MM.1S (cell line): ENCODE results near the gene ZNF484.
"Not testable (repeated sequence)": the region's sequence is repeated elsewhere in the genome, so short reads cannot be mapped to it uniquely, and the experiment has no call there.

ENCODE experiments used
- DNase-seq: peaks from one replicate; pipeline ENCODE4 v3.0.0-alpha.2; 2015
- H2AFZ ChIP-seq: fragments of 300-600 bp; sonication (generic); 2 replicates; pipeline ENCODE4 v1.6.0; 2016; ENCODE audit warnings: antibody characterized with exemption, low read length
- H3F3A ChIP-seq: fragments of 300-600 bp; sonication (generic); 2 replicates; pipeline ENCODE4 v1.6.1; 2016; ENCODE audit warnings: mild to moderate bottlenecking, antibody characterized with exemption, low read length, moderate library complexity, mixed read lengths; ENCODE audit not compliant: insufficient read depth
- H3K27ac ChIP-seq: fragments of 300-600 bp; sonication (generic); 2 replicates; pipeline ENCODE4 v1.5.1; 2016; ENCODE audit warnings: mild to moderate bottlenecking, low read length
- H3K27me3 ChIP-seq: fragments of 300-600 bp; sonication (generic); replicated peaks from 2 replicates; pipeline ENCODE4 v1.6.0; 2016; ENCODE audit warnings: low read length; ENCODE audit not compliant: insufficient read depth
- H3K36me3 ChIP-seq: fragments of 300-600 bp; sonication (generic); replicated peaks from 2 replicates; pipeline ENCODE4 v1.6.1; 2016; ENCODE audit warnings: mild to moderate bottlenecking, low read length, mixed read lengths; ENCODE audit not compliant: insufficient read depth
- H3K4me1 ChIP-seq: fragments of 300-600 bp; sonication (generic); 2 replicates; pipeline ENCODE4 v1.6.1; 2016; ENCODE audit warnings: low read length, mixed read lengths
- H3K4me2 ChIP-seq: fragments of 300-600 bp; sonication (generic); 2 replicates; pipeline ENCODE4 v1.6.0; 2016; ENCODE audit warnings: low read depth, low read length
- H3K4me3 ChIP-seq: fragments of 300-600 bp; sonication (generic); 2 replicates; pipeline ENCODE4 v1.5.1; 2016; ENCODE audit warnings: low read length, mixed read lengths
- H3K79me2 ChIP-seq: fragments of 300-600 bp; sonication (generic); 2 replicates; pipeline ENCODE4 v1.6.1; 2016; ENCODE audit warnings: mixed run types, low read length, mixed read lengths
- H3K9ac ChIP-seq: fragments of 300-600 bp; sonication (generic); 2 replicates; pipeline ENCODE4 v1.6.1; 2016; ENCODE audit warnings: low read length, mixed read lengths
- H3K9me2 ChIP-seq: fragments of 300-600 bp; sonication (generic); replicated peaks from 2 replicates; pipeline ENCODE4 v1.6.1; 2016; ENCODE audit warnings: mild to moderate bottlenecking, low read length, mixed read lengths; ENCODE audit not compliant: insufficient read depth
- H3K9me3 ChIP-seq: fragments of 300-600 bp; sonication (generic); replicated peaks from 2 replicates; pipeline ENCODE4 v1.6.1; 2016; ENCODE audit warnings: mild to moderate bottlenecking, low read length, mixed read lengths; ENCODE audit not compliant: insufficient read depth
- H4K20me1 ChIP-seq: fragments of 300-600 bp; sonication (generic); 2 replicates; pipeline ENCODE4 v1.6.1; 2016; ENCODE audit warnings: mild to moderate bottlenecking, low read length, moderate library complexity, mixed read lengths; ENCODE audit not compliant: insufficient read depth
- CTCF ChIP-seq: fragments of 300-600 bp; sonication (generic); IDR thresholded peaks from 2 replicates; pipeline ENCODE4 v1.5.1; 2016; ENCODE audit warnings: antibody characterized with exemption, low read length, mixed read lengths
- EZH2 ChIP-seq: fragments of 300-600 bp; sonication (generic); optimal IDR thresholded peaks from 2 replicates; pipeline ENCODE3; 2017; ENCODE audit warnings: low read depth, mild to moderate bottlenecking, antibody characterized with exemption, low read length, mixed read lengths
- EZH2phosphoT487 ChIP-seq: fragments of 300-600 bp; sonication (generic); IDR thresholded peaks from 2 replicates; pipeline ENCODE4 v1.6.1; 2018; ENCODE audit warnings: antibody characterized with exemption, low read length

The ZNF484 gene

GRCh38 chr9:92911511-92912475 lies 34.0 kb upstream of the ZNF484 start:
- Histone ChIP-seq H3K4me1 (peaks cover 4% of the 10 kb centered on the region; the same call in 1 of the 2 replicates), H3K9me3 (no peaks in the 10 kb centered on the region), H3K27me3 (no peaks in the 10 kb centered on the region), H4K20me1 (no peaks in the 10 kb centered on the region), H3K9me2 (no peaks in the 10 kb centered on the region), H3K4me2 (no peak overlapping the region), H3F3A (no peaks in the 10 kb centered on the region), H3K9ac (no peak overlapping the region), H3K36me3 (no peaks in the 10 kb centered on the region), H3K27ac (no peak overlapping the region), H2AFZ (no peak overlapping the region), H3K79me2 (no peaks in the 10 kb centered on the region), H3K4me3 (no peak overlapping the region)
- TF ChIP-seq CTCF (no peak), EZH2 (no peak), EZH2phosphoT487 (no peak)
- no peak for DNase-seq

DNA sequence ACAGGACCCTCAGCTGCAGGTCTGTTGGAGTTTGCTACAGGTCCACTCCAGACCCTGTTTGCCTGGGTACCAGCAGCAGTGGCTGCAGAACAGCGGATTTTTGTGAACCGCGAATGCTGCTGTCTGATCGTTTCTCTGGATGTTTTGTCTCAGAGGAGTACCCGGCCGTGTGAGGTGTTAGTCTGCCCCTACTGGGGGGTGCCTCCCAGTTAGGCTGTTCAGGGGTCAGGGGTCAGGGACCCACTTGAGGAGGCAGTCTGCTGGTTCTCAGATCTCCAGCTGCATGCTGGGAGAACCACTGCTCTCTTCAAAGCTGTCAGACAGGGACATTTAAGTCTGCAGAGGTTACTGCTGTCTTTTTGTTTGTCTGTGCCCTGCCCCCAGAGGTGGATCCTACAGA lies 27.3 kb upstream of the ZNF484 start:
- DNase-seq, H3F3A ChIP-seq, H3K4me3 ChIP-seq, H3K9me3 ChIP-seq, H2AFZ ChIP-seq, H3K27me3 ChIP-seq, H4K20me1 ChIP-seq, H3K36me3 ChIP-seq, H3K9ac ChIP-seq, H3K79me2 ChIP-seq, H3K27ac ChIP-seq, H3K4me1 ChIP-seq, H3K4me2 ChIP-seq, H3K9me2 ChIP-seq: not testable (repeated sequence)

DNA sequence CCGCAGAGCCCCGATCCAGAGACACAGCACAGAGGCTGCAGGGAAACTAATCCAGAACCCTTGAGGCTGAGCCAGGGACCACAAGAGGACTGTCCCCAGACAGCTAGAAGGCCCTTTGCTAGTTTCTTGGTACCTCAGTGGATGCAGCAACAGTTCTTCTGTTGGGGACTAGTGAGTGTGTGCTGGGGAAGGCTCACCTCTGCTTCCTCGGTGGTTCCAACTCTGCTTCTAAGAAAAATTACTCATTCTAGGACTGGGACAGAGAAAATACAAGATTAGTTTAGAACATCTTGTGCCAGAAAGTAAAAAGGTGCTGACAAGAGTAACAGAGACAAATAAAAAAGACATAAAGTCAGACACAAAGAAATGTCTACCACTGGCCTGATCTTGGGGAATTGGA lies 19.5 kb upstream of the ZNF484 start:
- no peaks in the 10 kb centered on the region for H3F3A ChIP-seq
- DNase-seq, result no peak

DNA sequence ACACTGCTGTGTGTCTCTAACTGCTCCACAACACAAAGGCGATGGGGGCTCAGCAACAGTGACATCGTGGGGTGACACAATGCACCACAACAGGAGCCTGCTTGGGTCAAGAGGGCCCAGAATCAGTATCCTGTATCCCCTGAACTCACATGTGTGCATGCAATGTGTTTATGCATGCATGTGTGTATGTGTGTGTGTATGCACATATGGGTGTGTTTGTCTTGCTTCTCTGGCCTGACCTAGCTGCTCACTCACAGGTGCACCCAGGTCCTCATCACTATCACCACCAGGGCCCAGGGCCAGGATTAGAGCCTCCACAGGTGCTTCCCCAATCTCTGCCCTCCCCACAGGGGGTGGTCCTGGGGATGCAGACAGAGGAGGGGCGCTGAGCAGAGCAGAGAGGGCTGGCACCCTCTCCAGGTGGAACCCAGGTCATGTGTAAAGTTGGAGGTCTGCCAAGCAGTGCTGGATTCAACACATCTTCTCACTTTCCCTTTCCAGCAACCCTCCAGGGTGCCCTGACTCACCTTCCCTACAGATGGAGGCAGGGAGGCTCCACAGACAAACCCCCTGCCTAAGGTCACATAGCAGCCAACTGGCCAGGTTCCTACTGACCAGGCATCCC lies 18.1 kb upstream of the ZNF484 start:
- no peak overlapping the region for H3K9ac ChIP-seq
- no peaks in the 10 kb centered on the region for H3K9me3 ChIP-seq
- H3F3A ChIP-seq, result no peaks in the 10 kb centered on the region
- TF ChIP-seq EZH2 (no peak), EZH2phosphoT487 (no peak)
- no peaks in the 10 kb centered on the region for H4K20me1 ChIP-seq
- no peaks in the 10 kb centered on the region for H3K27me3 ChIP-seq
- no peaks in the 10 kb centered on the region for H3K79me2 ChIP-seq
- no peak overlapping the region for H3K4me2 ChIP-seq
- H2AFZ ChIP-seq, result no peak overlapping the region
- H3K27ac ChIP-seq, result no peak overlapping the region
- H3K36me3 ChIP-seq, result no peaks in the 10 kb centered on the region
- no peak overlapping the region for H3K4me3 ChIP-seq
- no peak for DNase-seq
- no peaks in the 10 kb centered on the region for H3K9me2 ChIP-seq
- H3K4me1 ChIP-seq, result no peaks in the 10 kb centered on the region

More for the DNA sequence above, 19.5 kb upstream of the ZNF484 start:
- no peak for TF ChIP-seq EZH2
- H3K4me3 ChIP-seq, result no peak overlapping the region
- no peaks in the 10 kb centered on the region for H3K9me3 ChIP-seq
- no peaks in the 10 kb centered on the region for H3K9me2 ChIP-seq
- no peak overlapping the region for H3K27ac ChIP-seq
- H3K4me1 ChIP-seq, result no peaks in the 10 kb centered on the region
- no peak overlapping the region for H3K4me2 ChIP-seq
- no peaks in the 10 kb centered on the region for H3K36me3 ChIP-seq
- H3K79me2 ChIP-seq, result no peaks in the 10 kb centered on the region
- no peak overlapping the region for H3K9ac ChIP-seq
- no peak overlapping the region for H2AFZ ChIP-seq
- H3K27me3 ChIP-seq, result no peaks in the 10 kb centered on the region
- no peaks in the 10 kb centered on the region for H4K20me1 ChIP-seq
